Measurements from ENCODE around the gene TLR2.

DNA sequence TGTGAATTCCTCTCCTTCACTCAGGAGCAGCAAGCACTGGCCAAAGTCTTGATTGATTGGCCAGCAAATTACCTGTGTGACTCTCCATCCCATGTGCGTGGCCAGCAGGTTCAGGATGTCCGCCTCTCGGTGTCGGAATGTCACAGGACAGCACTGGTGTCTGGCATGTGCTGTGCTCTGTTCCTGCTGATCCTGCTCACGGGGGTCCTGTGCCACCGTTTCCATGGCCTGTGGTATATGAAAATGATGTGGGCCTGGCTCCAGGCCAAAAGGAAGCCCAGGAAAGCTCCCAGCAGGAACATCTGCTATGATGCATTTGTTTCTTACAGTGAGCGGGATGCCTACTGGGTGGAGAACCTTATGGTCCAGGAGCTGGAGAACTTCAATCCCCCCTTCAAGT is 20.4 kb downstream of the TLR2 start:
- TF ChIP-seq CTCF (IDR thresholded peaks at IDR 0.05; ENCODE audit: low read length), result no peak
- no peak for TF ChIP-seq EZH2 (IDR thresholded peaks at IDR 0.05; ENCODE audit: borderline replicate concordance, low read length)
